ENCODE results near the gene SMARCC1. TPM values are rescaled to one million over a fixed set of nuclear protein-coding genes. Genes with fewer than 3 reads are reported as not detected.

SMARCC1 gene
- total RNA-seq, 1 experiment from 2014 or later: 81.0 TPM

GRCh38 chr3:47647550-47647949 lies 134.1 kb downstream of the SMARCC1 start:
- no peak overlapping the region for H3K4me3 ChIP-seq (ENCODE audit: insufficient read depth, low read depth, low read length)
- H3K27me3 ChIP-seq (ENCODE audit: control insufficient read depth, insufficient read depth, low read length): no peaks in the 10 kb centered on the region
- peaks cover 3% of the 10 kb centered on the region for H3K36me3 ChIP-seq (replicated peaks; ENCODE audit: control insufficient read depth, insufficient read depth, low read length)
- no peak for DNase-seq

GRCh38 chr3:47646362-47646761 lies 135.3 kb downstream of the SMARCC1 start:
- Histone ChIP-seq H3K36me3 (replicated peaks; ENCODE audit: control insufficient read depth, insufficient read depth, low read length) (peaks cover 6% of the 10 kb centered on the region), H3K4me3 (ENCODE audit: insufficient read depth, low read depth, low read length) (no peak overlapping the region), H3K27me3 (ENCODE audit: control insufficient read depth, insufficient read depth, low read length) (no peaks in the 10 kb centered on the region)
- DNase-seq: no peak

- DNase-seq: no peak
- no peaks in the 10 kb centered on the region for H3K27me3 ChIP-seq (ENCODE audit: control insufficient read depth, insufficient read depth, low read length)
- H3K36me3 ChIP-seq (replicated peaks; ENCODE audit: control insufficient read depth, insufficient read depth, low read length): peaks cover 6% of the 10 kb centered on the region
- no peak overlapping the region for H3K4me3 ChIP-seq (ENCODE audit: insufficient read depth, low read depth, low read length)
These were observed 136.1 kb downstream of the SMARCC1 start for GRCh38 chr3:47645551-47645950.

GRCh38 chr3:47643092-47643491 lies 138.6 kb downstream of the SMARCC1 start:
- Histone ChIP-seq H3K4me3 (ENCODE audit: insufficient read depth, low read depth, low read length) (no peak overlapping the region), H3K27me3 (ENCODE audit: control insufficient read depth, insufficient read depth, low read length) (no peaks in the 10 kb centered on the region), H3K36me3 (replicated peaks; ENCODE audit: control insufficient read depth, insufficient read depth, low read length) (peaks cover 7% of the 10 kb centered on the region)
- no peak for DNase-seq

GRCh38 chr3:47641739-47642138 lies 140.0 kb downstream of the SMARCC1 start:
- Histone ChIP-seq H3K27me3 (ENCODE audit: control insufficient read depth, insufficient read depth, low read length) (no peaks in the 10 kb centered on the region), H3K4me3 (ENCODE audit: insufficient read depth, low read depth, low read length) (no peak overlapping the region), H3K36me3 (replicated peaks; ENCODE audit: control insufficient read depth, insufficient read depth, low read length) (peaks cover 11% of the 10 kb centered on the region)
- DNase-seq: no peak

GRCh38 chr3:47636921-47637320 lies 144.8 kb downstream of the SMARCC1 start:
- H3K27me3 ChIP-seq (ENCODE audit: control insufficient read depth, insufficient read depth, low read length): no peaks in the 10 kb centered on the region
- H3K4me3 ChIP-seq (ENCODE audit: insufficient read depth, low read depth, low read length): no peak overlapping the region
- DNase-seq: no peak
- peaks cover 22% of the 10 kb centered on the region for H3K36me3 ChIP-seq (replicated peaks; ENCODE audit: control insufficient read depth, insufficient read depth, low read length)

GRCh38 chr3:47636225-47636624 lies 145.5 kb downstream of the SMARCC1 start:
- Histone ChIP-seq H3K36me3 (replicated peaks; ENCODE audit: control insufficient read depth, insufficient read depth, low read length) (peaks cover 23% of the 10 kb centered on the region), H3K4me3 (ENCODE audit: insufficient read depth, low read depth, low read length) (no peak overlapping the region), H3K27me3 (ENCODE audit: control insufficient read depth, insufficient read depth, low read length) (no peaks in the 10 kb centered on the region)
- DNase-seq: no peak

GRCh38 chr3:47635536-47635935 lies 146.2 kb downstream of the SMARCC1 start:
- DNase-seq: no peak
- Histone ChIP-seq H3K36me3 (replicated peaks; ENCODE audit: control insufficient read depth, insufficient read depth, low read length) (peaks cover 28% of the 10 kb centered on the region), H3K4me3 (ENCODE audit: insufficient read depth, low read depth, low read length) (no peak overlapping the region), H3K27me3 (ENCODE audit: control insufficient read depth, insufficient read depth, low read length) (no peaks in the 10 kb centered on the region)

- Histone ChIP-seq H3K27me3 (ENCODE audit: control insufficient read depth, insufficient read depth, low read length) (no peaks in the 10 kb centered on the region), H3K4me3 (ENCODE audit: insufficient read depth, low read depth, low read length) (no peak overlapping the region), H3K36me3 (replicated peaks; ENCODE audit: control insufficient read depth, insufficient read depth, low read length) (peaks cover 29% of the 10 kb centered on the region)
- no peak for DNase-seq
These were observed 146.7 kb downstream of the SMARCC1 start for GRCh38 chr3:47634996-47635395.

GRCh38 chr3:47630810-47631209 lies 150.9 kb downstream of the SMARCC1 start:
- no peak for DNase-seq
- peaks cover 35% of the 10 kb centered on the region for H3K36me3 ChIP-seq (replicated peaks; ENCODE audit: control insufficient read depth, insufficient read depth, low read length)
- H3K4me3 ChIP-seq (ENCODE audit: insufficient read depth, low read depth, low read length): no peak overlapping the region
- H3K27me3 ChIP-seq (ENCODE audit: control insufficient read depth, insufficient read depth, low read length): no peaks in the 10 kb centered on the region

GRCh38 chr3:47629770-47630169 lies 151.9 kb downstream of the SMARCC1 start:
- no peak for DNase-seq
- no peaks in the 10 kb centered on the region for H3K27me3 ChIP-seq (ENCODE audit: control insufficient read depth, insufficient read depth, low read length)
- no peak overlapping the region for H3K4me3 ChIP-seq (ENCODE audit: insufficient read depth, low read depth, low read length)
- peaks cover 31% of the 10 kb centered on the region for H3K36me3 ChIP-seq (replicated peaks; ENCODE audit: control insufficient read depth, insufficient read depth, low read length)

GRCh38 chr3:47628426-47628825 lies 153.3 kb downstream of the SMARCC1 start:
- no peak for DNase-seq
- H3K27me3 ChIP-seq (ENCODE audit: control insufficient read depth, insufficient read depth, low read length): no peaks in the 10 kb centered on the region
- H3K36me3 ChIP-seq (replicated peaks; ENCODE audit: control insufficient read depth, insufficient read depth, low read length): peaks cover 29% of the 10 kb centered on the region

GRCh38 chr3:47622671-47623461 lies 158.8 kb downstream of the SMARCC1 start:
- no peak overlapping the region for H3K4me3 ChIP-seq (ENCODE audit: insufficient read depth, low read depth, low read length)
- no peaks in the 10 kb centered on the region for H3K27me3 ChIP-seq (ENCODE audit: control insufficient read depth, insufficient read depth, low read length)
- peaks cover 25% of the 10 kb centered on the region for H3K36me3 ChIP-seq (replicated peaks; ENCODE audit: control insufficient read depth, insufficient read depth, low read length)
- DNase-seq: no peak

More at GRCh38 chr3:47628426-47628825, 153.3 kb downstream of the SMARCC1 start:
- no peak overlapping the region for H3K4me3 ChIP-seq (ENCODE audit: insufficient read depth, low read depth, low read length)

- no peak for DNase-seq
- H3K27me3 ChIP-seq (ENCODE audit: control insufficient read depth, insufficient read depth, low read length): no peaks in the 10 kb centered on the region
- peaks cover 27% of the 10 kb centered on the region for H3K36me3 ChIP-seq (replicated peaks; ENCODE audit: control insufficient read depth, insufficient read depth, low read length)
- no peak overlapping the region for H3K4me3 ChIP-seq (ENCODE audit: insufficient read depth, low read depth, low read length)
These were observed 164.3 kb downstream of the SMARCC1 start for GRCh38 chr3:47617086-47618010.

- Histone ChIP-seq H3K4me3 (ENCODE audit: insufficient read depth, low read depth, low read length) (no peak overlapping the region), H3K36me3 (replicated peaks; ENCODE audit: control insufficient read depth, insufficient read depth, low read length) (peaks cover 31% of the 10 kb centered on the region), H3K27me3 (ENCODE audit: control insufficient read depth, insufficient read depth, low read length) (no peaks in the 10 kb centered on the region)
- DNase-seq: no peak
These were observed 166.9 kb downstream of the SMARCC1 start for GRCh38 chr3:47614788-47615187.

Data from H7 (cell line).